D721Med (cell line): ENCODE results near the gene COL16A1.

Source experiments
- DNase-seq: peaks from one replicate; pipeline ENCODE4 v3.0.0; 2011; ENCODE audit warnings: low spot score; ENCODE audit not compliant: insufficient read length
- FAIRE-seq: peaks from 2 replicates; lab custom pipeline; 2011; peaks lifted over from hg19 to GRCh38; lab: Jason Lieb, UNC
- CTCF ChIP-seq: IDR thresholded peaks from 2 replicates; pipeline ENCODE4 v1.5.1; 2012; ENCODE audit warnings: mild to moderate bottlenecking, control low read depth; ENCODE audit not compliant: insufficient read depth; ENCODE audit errors: missing control alignments

COL16A1 gene

GRCh38 chr1:31705080-31705866, 1.5 kb upstream of the COL16A1 start:
- TF ChIP-seq CTCF, result no peak
- DNase-seq (no peak), FAIRE-seq (no peak)

GRCh38 chr1:31704271-31705079, 658 bp upstream of the COL16A1 start:
- no peak for TF ChIP-seq CTCF
- no peak for DNase-seq
- FAIRE-seq, result no peak

GRCh38 chr1:31702836-31703404, 897 bp downstream of the COL16A1 start:
- no peak for TF ChIP-seq CTCF
- FAIRE-seq (no peak), DNase-seq (no peak)

- DNase-seq, result no peak
- no peak for TF ChIP-seq CTCF
- no peak for FAIRE-seq
These were observed 2.6 kb downstream of the COL16A1 start for GRCh38 chr1:31701091-31701736.

GRCh38 chr1:31700468-31701090, 3.2 kb downstream of the COL16A1 start:
- FAIRE-seq (no peak), DNase-seq (no peak)
- no peak for TF ChIP-seq CTCF

GRCh38 chr1:31699341-31699891, 4.4 kb downstream of the COL16A1 start:
- DNase-seq (no peak), FAIRE-seq (no peak)
- TF ChIP-seq CTCF, result no peak
